GM19324 (cell line): ENCODE data around the gene ROR1.

Experiments used
- ATAC-seq: cut with Tn5 transposase; IDR thresholded peaks from one replicate; pipeline ENCODE4 v1.9.1; 2021; ENCODE audit warnings: mild to moderate bottlenecking, moderate library complexity; ENCODE audit not compliant: unreplicated experiment, low FRiP score

Gene ROR1

DNA sequence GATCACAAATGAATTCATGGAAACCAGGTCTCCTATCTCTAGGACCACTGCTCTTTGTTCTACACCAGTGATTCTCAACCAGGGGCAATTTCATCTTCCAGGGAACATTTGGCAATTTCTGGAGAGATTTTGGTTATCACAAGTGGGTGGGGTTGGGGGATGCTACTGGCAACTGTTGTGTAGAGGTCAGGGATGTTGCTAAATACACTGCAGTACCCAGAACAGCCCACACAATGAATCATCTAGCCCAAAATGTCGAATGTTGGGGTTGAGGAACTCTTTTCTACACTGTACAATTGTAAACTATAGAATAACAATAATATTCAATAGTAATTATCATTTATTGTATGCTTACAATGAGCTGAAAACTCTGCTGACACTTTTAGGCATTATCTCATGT, 373.9 kb downstream of the ROR1 start:
- no peak for ATAC-seq

DNA sequence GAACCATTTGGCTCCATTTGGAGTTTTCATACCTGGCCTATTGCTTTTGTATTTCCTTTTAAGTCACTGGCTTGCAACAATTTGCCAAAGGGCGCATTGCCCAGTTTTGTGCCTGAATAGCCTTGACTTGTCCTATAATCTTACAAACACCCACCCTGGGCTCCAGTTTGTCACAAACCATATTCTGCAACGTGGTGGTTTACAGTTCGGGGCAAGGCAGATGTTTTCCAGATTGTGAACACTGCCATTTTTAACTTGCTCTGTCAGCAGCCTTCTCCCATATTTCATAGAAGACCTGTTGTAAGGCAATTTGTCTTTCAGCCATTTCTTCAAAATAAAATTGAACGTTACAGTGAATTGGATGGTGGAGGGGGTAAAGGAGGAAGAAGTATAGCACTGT, 376.4 kb downstream of the ROR1 start:
- no peak for ATAC-seq

DNA sequence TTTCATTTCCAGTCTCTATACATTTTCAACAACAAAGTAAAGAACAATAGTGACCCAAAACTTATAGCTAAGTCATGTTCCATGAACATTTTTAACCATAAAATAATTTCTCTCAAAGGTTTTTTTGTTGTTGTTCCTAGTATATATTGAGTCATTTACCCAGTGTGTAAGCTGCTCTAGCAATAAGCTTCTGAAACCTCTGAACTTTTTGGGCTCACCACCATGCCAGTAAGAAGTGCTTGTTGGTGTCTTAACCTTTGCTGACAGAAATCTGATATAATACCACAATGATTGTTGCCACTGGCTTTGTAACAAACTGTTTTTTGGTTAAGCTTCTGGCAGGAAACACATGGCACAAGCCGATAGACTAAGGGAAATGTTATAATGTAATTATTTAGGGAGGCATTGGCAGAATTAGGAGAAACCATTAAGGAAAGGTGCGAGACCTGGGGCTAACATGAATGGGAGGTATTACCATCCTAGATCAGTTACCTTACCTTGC, 377.0 kb downstream of the ROR1 start:
- ATAC-seq: no peak

- no peak for ATAC-seq
These were observed 381.5 kb downstream of the ROR1 start for GRCh38 chr1:64155278-64155677.

GRCh38 chr1:64161357-64161941, 387.6 kb downstream of the ROR1 start:
- no peak for ATAC-seq

- ATAC-seq: no peak
These were observed 388.3 kb downstream of the ROR1 start for GRCh38 chr1:64162151-64162550.

DNA sequence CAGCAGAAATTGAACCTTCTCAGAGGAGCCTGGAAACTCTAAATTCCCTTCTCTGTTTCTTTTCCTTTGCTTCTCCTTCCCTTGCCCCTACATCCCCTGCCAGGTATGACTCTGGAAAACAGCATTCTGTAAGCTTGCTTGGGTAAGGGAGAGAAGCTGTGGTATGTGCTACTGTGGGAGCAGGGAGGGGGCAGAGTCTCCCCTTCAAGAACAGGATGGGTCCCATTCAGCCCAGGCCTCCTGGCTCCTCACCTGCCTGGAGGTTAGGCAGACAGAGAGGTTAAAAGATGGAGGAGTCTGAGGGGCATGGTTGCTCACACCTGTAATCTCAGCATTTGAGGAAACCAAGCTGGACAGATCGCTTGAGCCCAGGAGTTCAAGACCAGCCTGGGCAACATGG, 389.0 kb downstream of the ROR1 start:
- no peak for ATAC-seq

GRCh38 chr1:64163431-64163830, 389.6 kb downstream of the ROR1 start:
- no peak for ATAC-seq

- no peak for ATAC-seq
These were observed 390.2 kb downstream of the ROR1 start for GRCh38 chr1:64163970-64164369.

- no peak for ATAC-seq
These were observed 392.8 kb downstream of the ROR1 start for GRCh38 chr1:64166629-64167028.

- no peak for ATAC-seq
These were observed 393.4 kb downstream of the ROR1 start for GRCh38 chr1:64167176-64167575.

- no peak for ATAC-seq
These were observed 397.4 kb downstream of the ROR1 start for GRCh38 chr1:64171246-64171645.

- no peak for ATAC-seq
These were observed 398.0 kb downstream of the ROR1 start for GRCh38 chr1:64171797-64172281.

- no peak for ATAC-seq
These were observed 398.7 kb downstream of the ROR1 start for GRCh38 chr1:64172458-64172983.

- no peak for ATAC-seq
These were observed 399.6 kb downstream of the ROR1 start for GRCh38 chr1:64173336-64173940.

DNA sequence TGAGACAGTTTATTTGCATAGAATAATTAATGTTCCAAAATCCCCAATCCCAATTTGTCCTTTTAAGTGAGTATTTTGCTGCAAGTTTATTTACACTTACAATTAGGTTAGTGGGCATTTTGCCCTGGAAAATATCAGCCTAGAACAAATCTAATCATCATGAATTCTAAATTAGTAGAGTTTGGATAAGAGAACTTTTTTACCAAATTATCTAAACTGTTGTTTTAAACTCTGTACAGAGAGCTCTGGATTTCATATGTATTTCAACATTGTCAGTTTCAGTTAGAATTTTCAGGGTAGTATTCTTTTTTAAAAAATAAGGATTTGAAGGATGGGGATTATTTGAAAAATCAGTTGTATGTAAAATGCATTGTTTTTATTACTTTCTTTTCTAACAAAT, 401.8 kb downstream of the ROR1 start:
- ATAC-seq: no peak

- ATAC-seq: no peak
These were observed 402.8 kb downstream of the ROR1 start for GRCh38 chr1:64176659-64177058.

DNA sequence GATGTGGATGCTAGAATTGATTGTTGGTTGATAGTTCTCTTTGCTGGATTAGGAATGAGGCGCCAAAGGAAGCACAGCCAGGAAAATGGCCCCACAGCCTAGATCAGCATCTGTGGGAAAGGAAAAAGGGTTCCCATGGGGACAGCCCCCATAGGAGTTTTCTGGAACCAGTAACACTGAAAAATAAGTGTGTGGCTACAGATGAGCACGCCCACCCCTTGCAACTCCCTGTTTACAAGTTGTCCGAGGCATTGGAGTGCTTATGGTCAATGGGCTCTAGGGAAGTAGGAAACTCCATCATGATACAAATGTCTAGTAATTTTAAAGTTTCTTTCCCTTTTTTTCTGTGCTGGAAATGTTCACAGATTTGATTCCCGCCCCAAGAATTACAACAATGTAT, 405.8 kb downstream of the ROR1 start:
- ATAC-seq: no peak

- no peak for ATAC-seq
These were observed 408.4 kb downstream of the ROR1 start for GRCh38 chr1:64182207-64182606.

GRCh38 chr1:64183395-64184002, 409.7 kb downstream of the ROR1 start:
- no peak for ATAC-seq

- ATAC-seq: no peak
These were observed 410.2 kb downstream of the ROR1 start for GRCh38 chr1:64184003-64184440.
